A673 (cell line): ENCODE results near the gene LDLRAD3.

Experiments
- CTCF ChIP-seq: fragments of 300-800, 200-600 bp; sonication (generic); conservative IDR thresholded peaks from 2 replicates; pipeline ENCODE4 v1.5.1; 2017; ENCODE audit warnings: low read depth, mild to moderate bottlenecking, antibody characterized with exemption, low read length, moderate library complexity, mixed read lengths
- EZH2 ChIP-seq: fragments of 200-600 bp; sonication (generic); IDR thresholded peaks from 2 replicates; pipeline ENCODE4 v1.6.1; 2017; ENCODE audit warnings: borderline replicate concordance, low read depth, mild to moderate bottlenecking, mixed read lengths, antibody characterized with exemption, low read length; ENCODE audit not compliant: poor library complexity, severe bottlenecking

GRCh38 chr11:36102868-36103267 is 159.0 kb downstream of the LDLRAD3 start:
- TF ChIP-seq CTCF (no peak), EZH2 (no peak)
